AG10803 (cell line): ENCODE results near the gene KCP.

Experiments used
- DNase-seq: peaks from one replicate; pipeline ENCODE4 v3.0.0; 2010; ENCODE audit warnings: low read depth
- H3K4me3 ChIP-seq: 2 replicates; pipeline ENCODE4 v1.5.1; 2011; ENCODE audit warnings: mild to moderate bottlenecking, low read length, control low read depth
- TF ChIP-seq, protein P1 (sequence below): conservative IDR thresholded peaks from 2 replicates; pipeline ENCODE4 v1.5.1; 2011; ENCODE audit warnings: mild to moderate bottlenecking, low read length, control low read depth, inconsistent platforms

Gene KCP

DNA sequence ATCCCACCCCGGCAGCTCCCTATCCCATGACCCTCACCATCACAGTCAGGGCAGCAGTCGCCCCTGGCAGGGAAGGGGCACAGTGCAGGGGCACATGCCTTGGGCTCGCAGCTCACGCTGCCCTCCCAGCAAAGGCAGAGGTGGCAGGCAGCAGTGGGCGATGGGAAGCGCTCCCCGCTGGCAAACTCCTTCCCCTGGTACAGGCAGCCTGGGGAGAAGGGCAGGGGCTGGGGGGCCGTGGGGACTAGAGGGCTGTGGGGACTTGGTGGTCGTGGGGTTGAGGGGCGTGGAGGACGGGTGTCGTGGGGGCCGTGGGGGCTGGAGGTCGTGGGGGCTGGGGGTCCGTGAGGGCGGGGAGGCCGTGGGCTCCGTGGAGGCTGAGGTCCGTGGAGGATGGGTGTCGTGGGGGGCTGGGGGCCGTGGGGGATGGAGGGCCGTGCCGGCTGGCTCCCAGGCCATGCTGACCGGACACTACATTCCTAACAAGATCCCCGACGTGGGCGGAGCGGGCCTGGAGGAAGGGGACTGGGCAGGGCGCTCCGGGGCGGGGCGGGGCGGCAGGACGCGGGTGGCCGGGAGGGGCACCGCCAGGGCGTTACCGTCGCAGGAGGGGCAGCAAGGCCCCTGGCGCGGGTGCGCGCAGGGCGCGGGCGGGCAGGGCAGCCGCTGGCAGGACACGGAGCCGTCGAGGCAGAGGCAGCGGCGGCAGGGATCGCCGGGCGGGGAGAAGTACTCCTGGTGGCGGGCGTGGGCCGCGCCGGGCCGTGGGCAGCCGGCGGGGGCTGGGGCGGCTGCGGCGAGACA lies 20.0 kb downstream of the KCP start:
- TF ChIP-seq, protein P1, sequence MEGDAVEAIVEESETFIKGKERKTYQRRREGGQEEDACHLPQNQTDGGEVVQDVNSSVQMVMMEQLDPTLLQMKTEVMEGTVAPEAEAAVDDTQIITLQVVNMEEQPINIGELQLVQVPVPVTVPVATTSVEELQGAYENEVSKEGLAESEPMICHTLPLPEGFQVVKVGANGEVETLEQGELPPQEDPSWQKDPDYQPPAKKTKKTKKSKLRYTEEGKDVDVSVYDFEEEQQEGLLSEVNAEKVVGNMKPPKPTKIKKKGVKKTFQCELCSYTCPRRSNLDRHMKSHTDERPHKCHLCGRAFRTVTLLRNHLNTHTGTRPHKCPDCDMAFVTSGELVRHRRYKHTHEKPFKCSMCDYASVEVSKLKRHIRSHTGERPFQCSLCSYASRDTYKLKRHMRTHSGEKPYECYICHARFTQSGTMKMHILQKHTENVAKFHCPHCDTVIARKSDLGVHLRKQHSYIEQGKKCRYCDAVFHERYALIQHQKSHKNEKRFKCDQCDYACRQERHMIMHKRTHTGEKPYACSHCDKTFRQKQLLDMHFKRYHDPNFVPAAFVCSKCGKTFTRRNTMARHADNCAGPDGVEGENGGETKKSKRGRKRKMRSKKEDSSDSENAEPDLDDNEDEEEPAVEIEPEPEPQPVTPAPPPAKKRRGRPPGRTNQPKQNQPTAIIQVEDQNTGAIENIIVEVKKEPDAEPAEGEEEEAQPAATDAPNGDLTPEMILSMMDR = no peak
- no peak for DNase-seq
- H3K4me3 ChIP-seq = no peak overlapping the region

- TF ChIP-seq, protein P1 = no peak
- H3K4me3 ChIP-seq = no peak overlapping the region
- DNase-seq = no peak
Observed at GRCh38 chr7:128889121-128889520, 21.4 kb downstream of the KCP start.

- TF ChIP-seq, protein P1 = no peak
- H3K4me3 ChIP-seq = no peak overlapping the region
- DNase-seq = no peak
Observed at GRCh38 chr7:128888756-128889095, 21.8 kb downstream of the KCP start.

GRCh38 chr7:128888039-128888755 lies 22.3 kb downstream of the KCP start:
- TF ChIP-seq, protein P1 = no peak
- no peak for DNase-seq
- no peak overlapping the region for H3K4me3 ChIP-seq

DNA sequence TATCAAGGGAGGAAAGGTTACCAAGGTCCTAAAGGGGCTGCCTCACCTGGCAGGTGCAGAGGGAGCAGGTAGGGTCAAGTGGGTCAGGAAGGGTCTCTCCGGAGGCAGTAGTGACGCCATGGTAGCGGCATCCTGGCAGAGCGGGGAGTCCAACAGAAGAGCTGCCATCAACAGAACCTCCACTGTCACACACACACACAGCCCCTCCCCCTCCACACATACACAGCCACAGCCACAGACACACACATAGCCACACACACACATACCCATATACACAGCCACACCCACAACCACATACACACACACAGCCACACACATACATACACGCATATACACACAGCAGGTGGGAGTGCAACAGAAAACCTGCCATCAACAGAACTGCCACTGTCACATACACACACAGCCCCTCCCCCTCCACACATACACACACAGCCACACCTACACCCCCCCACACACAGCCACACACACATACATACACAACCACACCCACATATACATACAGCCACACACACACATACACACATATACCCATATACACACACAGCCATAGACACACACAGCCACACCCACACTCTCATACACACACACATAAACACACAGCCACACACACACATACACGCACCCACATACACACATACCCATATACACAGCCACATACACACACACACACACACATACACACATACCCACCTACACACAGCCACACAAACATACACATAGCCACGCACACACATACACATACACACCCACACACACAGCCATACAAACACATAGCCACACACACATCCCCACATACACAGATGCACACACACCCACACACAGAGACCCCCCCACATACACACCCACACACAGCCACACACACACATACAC lies 23.1 kb downstream of the KCP start:
- TF ChIP-seq, protein P1 = no peak
- no peak overlapping the region for H3K4me3 ChIP-seq
- no peak for DNase-seq

- TF ChIP-seq, protein P1 = no peak
- no peak for DNase-seq
Observed at GRCh38 chr7:128886391-128887168, 23.9 kb downstream of the KCP start.

More at GRCh38 chr7:128886391-128887168, 23.9 kb downstream of the KCP start:
- no peak overlapping the region for H3K4me3 ChIP-seq
